Neural progenitor cell (in vitro differentiated cells): ENCODE data around the gene MBNL2. TPM values are rescaled to one million over a fixed set of nuclear protein-coding genes. Genes with fewer than 3 reads are reported as not detected.

Experiments used
- DNase-seq: peaks from one replicate; pipeline ENCODE4 v3.0.0-alpha.2; 2016; ENCODE audit warnings: low spot score
- H2AFZ ChIP-seq: fragments of 200-600 bp; sonication (generic); replicated peaks from 2 replicates; pipeline ENCODE4 v1.6.1; 2016; ENCODE audit warnings: antibody characterized with exemption
- H3F3A ChIP-seq: fragments of 200-600 bp; sonication (generic); 2 replicates; pipeline ENCODE4 v1.6.1; 2016; ENCODE audit warnings: antibody characterized with exemption, low read depth
- H3K27ac ChIP-seq: fragments of 200-600 bp; sonication (generic); 2 replicates; pipeline ENCODE4 v1.5.1; 2016; ENCODE audit warnings: mild to moderate bottlenecking
- H3K27me3 ChIP-seq: fragments of 200-600 bp; sonication (generic); 2 replicates; pipeline ENCODE4 v1.6.1; 2016; ENCODE audit warnings: mild to moderate bottlenecking, moderate library complexity
- H3K36me3 ChIP-seq: fragments of 200-600 bp; sonication (generic); 2 replicates; pipeline ENCODE4 v1.5.1; 2016
- H3K4me1 ChIP-seq: fragments of 200-600 bp; sonication (generic); 2 replicates; pipeline ENCODE4 v1.6.1; 2016; ENCODE audit warnings: mixed run types
- H3K4me2 ChIP-seq: fragments of 200-600 bp; sonication (generic); 2 replicates; pipeline ENCODE4 v1.6.1; 2016
- H3K4me3 ChIP-seq: fragments of 200-600 bp; sonication (generic); 2 replicates; pipeline ENCODE4 v1.5.1; 2016
- H3K79me2 ChIP-seq: fragments of 200-600 bp; sonication (generic); 2 replicates; pipeline ENCODE4 v1.6.1; 2016; ENCODE audit warnings: low read depth
- H3K9ac ChIP-seq: fragments of 200-600 bp; sonication (generic); 2 replicates; pipeline ENCODE4 v1.6.1; 2016
- H3K9me3 ChIP-seq: fragments of 200-600 bp; sonication (generic); 2 replicates; pipeline ENCODE4 v1.5.1; 2016; ENCODE audit warnings: low read depth
- H4K20me1 ChIP-seq: fragments of 200-600 bp; sonication (generic); 2 replicates; pipeline ENCODE4 v1.6.1; 2016; ENCODE audit warnings: low read depth
- H3K27ac Mint-ChIP-seq: 3 replicates; pipeline ENCODE4 v1.8.0; 2021; ENCODE audit warnings: mixed read lengths
- H3K27me3 Mint-ChIP-seq: 2 replicates; pipeline ENCODE4 v1.8.0; 2022; ENCODE audit warnings: low read depth, mild to moderate bottlenecking, inconsistent platforms, moderate library complexity, mixed read lengths; ENCODE audit not compliant: insufficient read depth
- H3K36me3 Mint-ChIP-seq: 3 replicates; pipeline ENCODE4 v1.8.0; 2021; ENCODE audit warnings: mixed read lengths
- H3K4me1 Mint-ChIP-seq: 3 replicates; pipeline ENCODE4 v1.8.0; 2021; ENCODE audit warnings: mixed read lengths
- H3K4me3 Mint-ChIP-seq: 3 replicates; pipeline ENCODE4 v1.8.0; 2021; ENCODE audit warnings: mild to moderate bottlenecking, moderate library complexity, mixed read lengths
- H3K9me3 Mint-ChIP-seq: 3 replicates; pipeline ENCODE4 v1.8.0; 2020; ENCODE audit warnings: mixed read lengths
- CTCF ChIP-seq: fragments of 200-600 bp; sonication (generic); IDR thresholded peaks from 2 replicates; pipeline ENCODE4 v1.5.1; 2017; ENCODE audit warnings: antibody characterized with exemption, mild to moderate bottlenecking
- EZH2 ChIP-seq: fragments of 200-600 bp; sonication (generic); IDR thresholded peaks from 2 replicates; pipeline ENCODE4 v1.6.1; 2017; ENCODE audit warnings: antibody characterized with exemption, mild to moderate bottlenecking, moderate library complexity
- EZH2phosphoT487 ChIP-seq: fragments of 200-600 bp; sonication (generic); IDR thresholded peaks from 2 replicates; pipeline ENCODE4 v1.6.1; 2017; ENCODE audit warnings: antibody characterized with exemption
- total RNA-seq: library from RNA; depleted of rRNA; stranded (reverse); fragments of >200 nt; gene quantifications from 2 replicates; pipeline ENCODE4 v1.2.3, GENCODE V29; 2015; ENCODE audit warnings: low replicate concordance

MBNL2 gene
- total RNA-seq, 1 donor from 2014 or later, result 19.6 TPM

GRCh38 chr13:97221046-97221445 lies 1.1 kb upstream of the MBNL2 start:
- H3K27me3 ChIP-seq, result peaks cover 26% of the 10 kb centered on the region
- H3K79me2 ChIP-seq, result peaks cover 9% of the 10 kb centered on the region
- H3F3A ChIP-seq, result no peaks in the 10 kb centered on the region
- H3K9ac ChIP-seq, result no peak overlapping the region
- H3K4me3 Mint-ChIP-seq, result no peak overlapping the region
- no peak overlapping the region for H2AFZ ChIP-seq
- no peak overlapping the region for H3K4me3 ChIP-seq
- peaks cover 5% of the 10 kb centered on the region for H3K27me3 Mint-ChIP-seq
- no peaks in the 10 kb centered on the region for H3K36me3 ChIP-seq
- H3K9me3 ChIP-seq, result no peaks in the 10 kb centered on the region
- H3K4me1 Mint-ChIP-seq, result peaks cover 30% of the 10 kb centered on the region
- peak overlapping the region; percentile 70 for H3K27ac Mint-ChIP-seq
- no peaks in the 10 kb centered on the region for H3K9me3 Mint-ChIP-seq
- TF ChIP-seq CTCF, result no peak
- no peak for TF ChIP-seq EZH2phosphoT487
- no peak for TF ChIP-seq EZH2
- no peak overlapping the region for H3K27ac ChIP-seq
- DNase-seq, result no peak
- no peak overlapping the region for H3K4me2 ChIP-seq
- peaks cover 20% of the 10 kb centered on the region for H3K4me1 ChIP-seq
- no peaks in the 10 kb centered on the region for H3K36me3 Mint-ChIP-seq
- H4K20me1 ChIP-seq, result peaks cover 27% of the 10 kb centered on the region

GRCh38 chr13:97221466-97221865 lies 667 bp upstream of the MBNL2 start:
- Histone ChIP-seq H3K4me2 (peak overlapping the region; percentile 90), H3K79me2 (peaks cover 9% of the 10 kb centered on the region), H3K9ac (no peak overlapping the region), H4K20me1 (peaks cover 31% of the 10 kb centered on the region), H3K9me3 (no peaks in the 10 kb centered on the region), H3K27me3 (peaks cover 30% of the 10 kb centered on the region), H3K27ac (no peak overlapping the region), H3K4me3 (peak overlapping the region; percentile 75), H3K4me1 (peaks cover 20% of the 10 kb centered on the region), H3K36me3 (no peaks in the 10 kb centered on the region), H3F3A (no peaks in the 10 kb centered on the region), H2AFZ (peak overlapping the region; percentile 98)
- no peak for TF ChIP-seq EZH2
- TF ChIP-seq CTCF, result no peak
- no peak for TF ChIP-seq EZH2phosphoT487
- Mint-ChIP-seq H3K9me3 (no peaks in the 10 kb centered on the region), H3K27me3 (peaks cover 5% of the 10 kb centered on the region), H3K4me3 (no peak overlapping the region), H3K36me3 (no peaks in the 10 kb centered on the region), H3K4me1 (peaks cover 32% of the 10 kb centered on the region), H3K27ac (peak overlapping the region; percentile 97)
- DNase-seq, result no peak

- TF ChIP-seq CTCF (no peak), EZH2 (no peak), EZH2phosphoT487 (no peak)
- Mint-ChIP-seq H3K4me1 (peaks cover 39% of the 10 kb centered on the region), H3K27me3 (peaks cover 2% of the 10 kb centered on the region), H3K9me3 (no peaks in the 10 kb centered on the region), H3K4me3 (peak overlapping the region; percentile 93), H3K36me3 (peaks cover 3% of the 10 kb centered on the region), H3K27ac (peak overlapping the region; percentile 96)
- peak overlapping the region; percentile 75 for H3K4me3 ChIP-seq
- H3F3A ChIP-seq, result no peaks in the 10 kb centered on the region
- peak overlapping the region; percentile 27 for H3K9ac ChIP-seq
- H3K9me3 ChIP-seq, result no peaks in the 10 kb centered on the region
- peaks cover 18% of the 10 kb centered on the region for H3K79me2 ChIP-seq
- H3K27ac ChIP-seq, result no peak overlapping the region
- H4K20me1 ChIP-seq, result peaks cover 48% of the 10 kb centered on the region
- H3K36me3 ChIP-seq, result no peaks in the 10 kb centered on the region
- H2AFZ ChIP-seq, result no peak overlapping the region
- H3K27me3 ChIP-seq, result peaks cover 48% of the 10 kb centered on the region
- peak; percentile 45 for DNase-seq
- H3K4me1 ChIP-seq, result peaks cover 27% of the 10 kb centered on the region
- H3K4me2 ChIP-seq, result peak overlapping the region; percentile 90
These were observed 1.0 kb downstream of the MBNL2 start for GRCh38 chr13:97223037-97223710.
